ENCODE measurements around the gene PRKAB2. TPM values are rescaled to one million over a fixed set of nuclear protein-coding genes. Genes with fewer than 3 reads are reported as not detected.

The PRKAB2 gene
- total RNA-seq (10.4 TPM), polyA plus RNA-seq (1 to 10 TPM; 2.4 to 6.4 (median 3.1) TPM)

GRCh38 chr1:147172168-147173016 is at the start of gene PRKAB2:
Gene PRKAB2, minus strand, starts transcription at chr1:147172470. Its CDS starts 326 bp downstream, at chr1:147172144.
- Histone ChIP-seq H3K4me3 (ENCODE audit: low read depth, low read length) (peak within 1 kb of the TSS; percentile 90), H3K9me3 (ENCODE audit: control insufficient read depth in 2 of 2, low read length in 2 of 2) (no peaks in the 10 kb centered on the region), H3K27me3 (ENCODE audit: control insufficient read depth, insufficient read depth, low read length) (no peaks in the 10 kb centered on the region), H3K27ac (ENCODE audit: insufficient read depth, low read length, poor library complexity, severe bottlenecking) (peak within 1 kb of the TSS; percentile 76), H3K4me1 (ENCODE audit: control insufficient read depth, insufficient read depth, low read length, poor library complexity, severe bottlenecking) (peaks cover 14% of the 10 kb centered on the region), H3K36me3 (ENCODE audit: control insufficient read depth, insufficient read depth, low read length) (peaks cover 2% of the 10 kb centered on the region)
- peaks cover 4% of the 10 kb centered on the region for H3K27me3 Mint-ChIP-seq
- peaks cover 0 to 7% (median 2%) of the 10 kb centered on the region in 7 donors for H3K9me3 Mint-ChIP-seq
- DNase-seq (peak; percentile 73 to 94 (median 87)), ATAC-seq (ENCODE audit: low read depth in 2 of 2) (peak; percentile 88 to 90)
- peaks cover 19% of the 10 kb centered on the region for H3K36me3 Mint-ChIP-seq
- peak within 1 kb of the TSS; percentile 91 to 94 (median 93) for H3K27ac Mint-ChIP-seq
- H3K4me3 Mint-ChIP-seq: peak within 1 kb of the TSS; percentile 96 to 100 (median 98)
- peaks cover 30 to 44% (median 36%) of the 10 kb centered on the region in 4 donors for H3K4me1 Mint-ChIP-seq

GRCh38 chr1:147218606-147219005 is 46.3 kb upstream of the PRKAB2 start:
- H3K27me3 Mint-ChIP-seq: peaks cover 8% of the 10 kb centered on the region
- Histone ChIP-seq H3K9me3 (ENCODE audit: control insufficient read depth in 2 of 2, low read length in 2 of 2) (no peaks in the 10 kb centered on the region), H3K4me3 (ENCODE audit: low read depth, low read length) (no peak overlapping the region), H3K4me1 (ENCODE audit: control insufficient read depth, insufficient read depth, low read length, poor library complexity, severe bottlenecking) (no peaks in the 10 kb centered on the region), H3K27ac (ENCODE audit: insufficient read depth, low read length, poor library complexity, severe bottlenecking) (no peak overlapping the region), H3K36me3 (ENCODE audit: control insufficient read depth, insufficient read depth, low read length) (no peaks in the 10 kb centered on the region), H3K27me3 (ENCODE audit: control insufficient read depth, insufficient read depth, low read length) (peaks cover 2% of the 10 kb centered on the region)
- H3K27ac Mint-ChIP-seq: no peak overlapping the region
- no peak overlapping the region for H3K4me3 Mint-ChIP-seq
- peaks cover 0 to 4% (median 1%) of the 10 kb centered on the region in 4 donors for H3K4me1 Mint-ChIP-seq
- DNase-seq: no peak
- peaks cover 2% of the 10 kb centered on the region for H3K36me3 Mint-ChIP-seq
- no peak for ATAC-seq (ENCODE audit: low read depth in 2 of 2)
- no peaks in the 10 kb centered on the region for H3K9me3 Mint-ChIP-seq

- no peak for ATAC-seq (ENCODE audit: low read depth in 2 of 2)
- H3K9me3 Mint-ChIP-seq: no peaks in the 10 kb centered on the region
- no peak overlapping the region for H3K27ac ChIP-seq (ENCODE audit: insufficient read depth, low read length, poor library complexity, severe bottlenecking)
- H3K27me3 ChIP-seq (ENCODE audit: control insufficient read depth, insufficient read depth, low read length): peaks cover 2% of the 10 kb centered on the region
- peaks cover 2% of the 10 kb centered on the region for H3K36me3 Mint-ChIP-seq
- H3K4me1 Mint-ChIP-seq: peaks cover 0 to 2% (median 0%) of the 10 kb centered on the region in 4 donors
- H3K27ac Mint-ChIP-seq: no peak overlapping the region
- H3K9me3 ChIP-seq (ENCODE audit: control insufficient read depth in 2 of 2, low read length in 2 of 2): no peaks in the 10 kb centered on the region
- H3K4me1 ChIP-seq (ENCODE audit: control insufficient read depth, insufficient read depth, low read length, poor library complexity, severe bottlenecking): no peaks in the 10 kb centered on the region
- H3K4me3 Mint-ChIP-seq: no peak overlapping the region
- no peak for DNase-seq
- no peak overlapping the region for H3K4me3 ChIP-seq (ENCODE audit: low read depth, low read length)
- no peaks in the 10 kb centered on the region for H3K36me3 ChIP-seq (ENCODE audit: control insufficient read depth, insufficient read depth, low read length)
- peaks cover 8% of the 10 kb centered on the region for H3K27me3 Mint-ChIP-seq
Observed at GRCh38 chr1:147217141-147217540, 44.9 kb upstream of the PRKAB2 start.

GRCh38 chr1:147216124-147216523 is 43.9 kb upstream of the PRKAB2 start:
- Mint-ChIP-seq H3K4me3 (no peak overlapping the region), H3K27ac (no peak overlapping the region), H3K36me3 (peaks cover 2% of the 10 kb centered on the region), H3K4me1 (peaks cover 0 to 2% (median 0%) of the 10 kb centered on the region in 4 donors), H3K27me3 (peaks cover 8% of the 10 kb centered on the region), H3K9me3 (no peaks in the 10 kb centered on the region)
- ATAC-seq (ENCODE audit: low read depth in 2 of 2): no peak
- Histone ChIP-seq H3K4me1 (ENCODE audit: control insufficient read depth, insufficient read depth, low read length, poor library complexity, severe bottlenecking) (no peaks in the 10 kb centered on the region), H3K9me3 (ENCODE audit: control insufficient read depth in 2 of 2, low read length in 2 of 2) (no peaks in the 10 kb centered on the region), H3K27ac (ENCODE audit: insufficient read depth, low read length, poor library complexity, severe bottlenecking) (no peak overlapping the region), H3K4me3 (ENCODE audit: low read depth, low read length) (no peak overlapping the region), H3K27me3 (ENCODE audit: control insufficient read depth, insufficient read depth, low read length) (peaks cover 2% of the 10 kb centered on the region), H3K36me3 (ENCODE audit: control insufficient read depth, insufficient read depth, low read length) (no peaks in the 10 kb centered on the region)
- no peak for DNase-seq

GRCh38 chr1:147215540-147215916 is 43.3 kb upstream of the PRKAB2 start:
- H3K27me3 Mint-ChIP-seq: peaks cover 8% of the 10 kb centered on the region
- no peak overlapping the region for H3K4me3 Mint-ChIP-seq
- no peak overlapping the region for H3K4me3 ChIP-seq (ENCODE audit: low read depth, low read length)
- H3K36me3 Mint-ChIP-seq: peaks cover 2% of the 10 kb centered on the region
- H3K36me3 ChIP-seq (ENCODE audit: control insufficient read depth, insufficient read depth, low read length): no peaks in the 10 kb centered on the region
- ATAC-seq (ENCODE audit: low read depth in 2 of 2) (no peak), DNase-seq (no peak)
- no peak overlapping the region for H3K27ac ChIP-seq (ENCODE audit: insufficient read depth, low read length, poor library complexity, severe bottlenecking)
- no peak overlapping the region for H3K27ac Mint-ChIP-seq
- H3K9me3 ChIP-seq (ENCODE audit: control insufficient read depth in 2 of 2, low read length in 2 of 2): no peaks in the 10 kb centered on the region
- no peaks in the 10 kb centered on the region for H3K4me1 ChIP-seq (ENCODE audit: control insufficient read depth, insufficient read depth, low read length, poor library complexity, severe bottlenecking)
- peaks cover 0 to 2% (median 0%) of the 10 kb centered on the region in 4 donors for H3K4me1 Mint-ChIP-seq
- H3K27me3 ChIP-seq (ENCODE audit: control insufficient read depth, insufficient read depth, low read length): peaks cover 2% of the 10 kb centered on the region
- no peaks in the 10 kb centered on the region for H3K9me3 Mint-ChIP-seq

- no peaks in the 10 kb centered on the region for H3K36me3 ChIP-seq (ENCODE audit: control insufficient read depth, insufficient read depth, low read length)
- H3K27me3 ChIP-seq (ENCODE audit: control insufficient read depth, insufficient read depth, low read length): peaks cover 2% of the 10 kb centered on the region
- H3K9me3 ChIP-seq (ENCODE audit: control insufficient read depth in 2 of 2, low read length in 2 of 2): no peaks in the 10 kb centered on the region
- no peaks in the 10 kb centered on the region for H3K9me3 Mint-ChIP-seq
- no peak overlapping the region for H3K4me3 Mint-ChIP-seq
- H3K4me1 Mint-ChIP-seq: peaks cover 0 to 2% (median 0%) of the 10 kb centered on the region in 4 donors
- no peak overlapping the region for H3K4me3 ChIP-seq (ENCODE audit: low read depth, low read length)
- no peak overlapping the region for H3K27ac Mint-ChIP-seq
- no peak overlapping the region for H3K27ac ChIP-seq (ENCODE audit: insufficient read depth, low read length, poor library complexity, severe bottlenecking)
- H3K27me3 Mint-ChIP-seq: peaks cover 8% of the 10 kb centered on the region
- ATAC-seq (ENCODE audit: low read depth in 2 of 2) (no peak), DNase-seq (no peak)
- peaks cover 2% of the 10 kb centered on the region for H3K36me3 Mint-ChIP-seq
- no peaks in the 10 kb centered on the region for H3K4me1 ChIP-seq (ENCODE audit: control insufficient read depth, insufficient read depth, low read length, poor library complexity, severe bottlenecking)
Observed at GRCh38 chr1:147214842-147215539, 42.7 kb upstream of the PRKAB2 start.

GRCh38 chr1:147214325-147214724 is 42.1 kb upstream of the PRKAB2 start:
- Mint-ChIP-seq H3K9me3 (no peaks in the 10 kb centered on the region), H3K4me1 (peaks cover 0 to 2% (median 0%) of the 10 kb centered on the region in 4 donors), H3K27ac (no peak overlapping the region), H3K27me3 (peaks cover 8% of the 10 kb centered on the region), H3K4me3 (no peak overlapping the region), H3K36me3 (peaks cover 2% of the 10 kb centered on the region)
- H3K27ac ChIP-seq (ENCODE audit: insufficient read depth, low read length, poor library complexity, severe bottlenecking): no peak overlapping the region
- no peak for ATAC-seq (ENCODE audit: low read depth in 2 of 2)
- H3K36me3 ChIP-seq (ENCODE audit: control insufficient read depth, insufficient read depth, low read length): no peaks in the 10 kb centered on the region
- no peak overlapping the region for H3K4me3 ChIP-seq (ENCODE audit: low read depth, low read length)
- H3K4me1 ChIP-seq (ENCODE audit: control insufficient read depth, insufficient read depth, low read length, poor library complexity, severe bottlenecking): no peaks in the 10 kb centered on the region
- no peak for DNase-seq
- H3K9me3 ChIP-seq (ENCODE audit: control insufficient read depth in 2 of 2, low read length in 2 of 2): no peaks in the 10 kb centered on the region
- peaks cover 2% of the 10 kb centered on the region for H3K27me3 ChIP-seq (ENCODE audit: control insufficient read depth, insufficient read depth, low read length)

All from CD4-positive, CD25-positive, alpha-beta regulatory T cell (primary cell).